Measurements from ENCODE around the gene TMEM121. TPM values are rescaled to one million over a fixed set of nuclear protein-coding genes. Genes with fewer than 3 reads are reported as not detected.
"Not testable (repeated sequence)": the region's sequence is repeated elsewhere in the genome, so short reads cannot be mapped to it uniquely, and the experiment has no call there.

Gene TMEM121
- total and polyA plus RNA-seq, 2 of the 8 experiments (the other 6 are each of a cell fraction or from before 2014, with no cell fraction given): 1.9 TPM; not detected in 1

GRCh38 chr14:105541218-105541875, 15.0 kb downstream of the TMEM121 start (continued):
- TF ChIP-seq CTCF (IDR thresholded peaks at IDR 0.05; ENCODE audit: control extremely low read depth in 1 of 3, insufficient read depth in 1 of 3, low read depth in 1 of 3, low read length in 3 of 3) (no peak), RFX5 (IDR thresholded peaks at IDR 0.05; ENCODE audit: borderline replicate concordance, low read depth, low read length) (no peak), SIX5 (IDR thresholded peaks at IDR 0.05; ENCODE audit: low read depth, low read length) (no peak)

- 43% methylated on average over 1 of the region's 1 CpG; no CpG with 5 or more reads in 1 of the 2 experiments for whole genome bisulfite sequencing, 2 experiments (ENCODE audit: extremely low coverage in 1 of 2, insufficient coverage in 1 of 2, insufficient read length in 1 of 2, insufficient replicate concordance in 2 of 2, low coverage in 1 of 2, low lambda C conversion rate in 2 of 2, missing lambda C conversion rate in 1 of 2)
Observed at GRCh38 chr14:105545676-105546075, 19.3 kb downstream of the TMEM121 start.

More at GRCh38 chr14:105545676-105546075, 19.3 kb downstream of the TMEM121 start:
- H3K4me1 ChIP-seq (replicated peaks in 1 of 4; ENCODE audit: control insufficient read depth in 3 of 4, insufficient read depth in 4 of 4, low read length in 3 of 4); H3K23ac ChIP-seq (ENCODE audit: insufficient read length); H4K91ac ChIP-seq (replicated peaks; ENCODE audit: insufficient read length, low read length); H3K27me3 ChIP-seq (replicated peaks in 1 of 4; ENCODE audit: control insufficient read depth in 3 of 4, extremely low read depth in 1 of 4, insufficient read depth in 3 of 4, low read length in 3 of 4); H3K79me1 ChIP-seq (ENCODE audit: low read depth, low read length); H4K8ac ChIP-seq (ENCODE audit: extremely low read depth, insufficient read depth, low read length); H3K18ac ChIP-seq (ENCODE audit: extremely low read depth, low read length); DNase-seq (ENCODE audit: low read depth in 1 of 2, low spot score in 2 of 2); H3K79me2 ChIP-seq (ENCODE audit: control insufficient read depth in 1 of 2, insufficient read depth in 2 of 2, low read length in 2 of 2); H2BK15ac ChIP-seq (ENCODE audit: low read length); CTCF ChIA-PET (ENCODE audit: partially characterized antibody); H3K4ac ChIP-seq (replicated peaks; ENCODE audit: insufficient read length, low read depth, low read length); H4K20me1 ChIP-seq (replicated peaks in 1 of 2; ENCODE audit: control insufficient read depth in 1 of 2, insufficient read depth in 2 of 2, low read length in 2 of 2); H3K56ac ChIP-seq (replicated peaks; ENCODE audit: insufficient read length, low read depth, low read length); H2AK5ac ChIP-seq (ENCODE audit: low read depth, low read length); H3K36me3 ChIP-seq (ENCODE audit: control insufficient read depth in 2 of 4, insufficient read depth in 4 of 4, low read length in 3 of 4); H3K4me3 ChIP-seq (ENCODE audit: extremely low read depth in 1 of 4, insufficient read depth in 2 of 4, low read depth in 3 of 4, low read length in 4 of 4); H2BK12ac ChIP-seq (ENCODE audit: low read depth, low read length); H3K14ac ChIP-seq (ENCODE audit: insufficient read length); H3K23me2 ChIP-seq (ENCODE audit: low read depth, low read length); H2BK5ac ChIP-seq (ENCODE audit: low read depth, low read length); H3K27ac ChIP-seq (ENCODE audit: low read depth, low read length); H2AFZ ChIP-seq (ENCODE audit: low read length); H2BK20ac ChIP-seq (ENCODE audit: low read length); H3K9ac ChIP-seq (replicated peaks in 1 of 4; ENCODE audit: extremely low read depth in 1 of 4, low read depth in 3 of 4, low read length in 3 of 4); H4K5ac ChIP-seq (ENCODE audit: insufficient read length, low read depth, low read length); FAIRE-seq; H3K4me2 ChIP-seq (ENCODE audit: insufficient read depth in 1 of 2, low read depth in 2 of 2, low read length in 2 of 2); POLR2A ChIA-PET (ENCODE audit: partially characterized antibody); H2BK120ac ChIP-seq (replicated peaks; ENCODE audit: low read depth, low read length): not testable (repeated sequence)
- peaks cover 27 to 78% of the 10 kb centered on the region in 2 experiments for H3K9me3 ChIP-seq (ENCODE audit: insufficient read depth in 2 of 2, low read depth in 1 of 2, low read length in 1 of 2)

Data from H1 (cell line).